ENCODE measurements around the gene SH3GL2.

Gene SH3GL2

DNA sequence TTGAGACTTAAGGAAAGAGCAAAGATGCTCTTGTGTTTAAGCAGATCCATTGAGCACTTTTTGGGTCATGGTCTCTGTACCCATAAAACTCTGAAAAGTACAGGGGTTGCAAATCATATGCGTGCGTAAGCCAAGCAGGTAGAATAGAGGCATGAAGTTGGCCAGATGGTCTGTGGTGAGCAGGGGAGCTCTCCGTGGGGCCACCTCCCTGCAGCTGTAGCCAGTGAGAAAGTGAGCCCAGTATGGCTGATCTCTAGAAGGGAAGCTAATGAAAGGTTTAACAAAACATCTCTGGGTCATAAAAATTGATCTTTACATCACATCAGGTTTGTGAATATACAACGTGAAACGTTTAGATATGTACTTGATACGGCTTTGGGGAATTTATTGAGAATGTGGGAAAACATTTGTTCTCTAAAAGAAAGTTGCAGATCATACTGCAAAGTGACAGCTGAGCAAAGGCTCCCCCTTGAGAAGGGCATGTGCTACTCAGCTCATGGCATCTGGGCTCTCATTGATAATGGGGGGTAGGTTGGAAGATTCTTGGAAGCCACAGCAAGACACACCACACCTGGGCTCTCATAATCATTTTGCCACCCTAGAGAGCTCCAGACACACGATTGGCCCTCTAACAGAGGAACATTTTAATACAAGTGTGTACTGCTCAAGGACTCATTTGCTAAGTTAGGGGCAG is 30.6 kb downstream of the SH3GL2 start:
- no peak for DNase-seq (ENCODE audit: insufficient read length, low spot score)
- no peak for FAIRE-seq

DNA sequence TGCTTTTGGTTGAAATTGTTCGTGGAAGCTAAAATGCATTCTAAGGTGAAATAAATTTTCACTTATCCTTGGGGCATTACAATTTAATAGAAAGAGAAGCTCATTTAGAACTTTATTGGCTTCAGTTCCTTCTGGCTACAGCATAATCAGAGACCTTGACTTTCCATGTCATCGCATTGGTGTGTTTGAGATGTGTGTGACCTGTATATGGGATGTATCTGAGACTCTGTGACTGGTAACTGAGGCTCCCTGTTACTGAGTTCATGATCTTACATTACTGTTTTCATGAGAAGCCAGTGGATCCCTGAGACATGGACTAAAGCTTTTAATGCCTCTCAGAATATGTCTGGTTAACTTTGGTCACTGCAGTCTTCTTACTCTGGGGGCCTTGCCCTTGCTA is 32.5 kb downstream of the SH3GL2 start:
- DNase-seq (ENCODE audit: insufficient read length, low spot score) (no peak), FAIRE-seq (no peak)

DNA sequence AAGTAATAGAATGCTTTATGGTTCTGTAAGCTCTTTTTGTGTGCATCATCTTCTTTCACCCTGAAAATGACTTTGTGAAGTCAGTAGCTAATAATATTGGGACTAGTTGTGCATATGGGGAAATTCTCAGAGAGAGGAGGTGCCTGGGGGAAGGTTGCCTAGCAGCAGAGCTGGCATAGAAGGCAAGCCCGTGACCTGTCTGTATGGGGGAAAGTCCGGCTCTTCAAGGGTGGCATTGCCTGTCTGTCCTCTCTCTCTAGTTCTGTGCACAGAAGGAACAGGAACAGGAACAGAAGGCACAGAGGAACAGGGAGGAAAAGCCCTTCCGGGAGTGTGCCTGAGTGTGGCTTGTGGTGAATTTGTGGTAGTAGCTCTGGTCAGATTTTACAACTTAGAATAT is 33.1 kb downstream of the SH3GL2 start:
- FAIRE-seq: no peak
- DNase-seq (ENCODE audit: insufficient read length, low spot score): no peak

DNA sequence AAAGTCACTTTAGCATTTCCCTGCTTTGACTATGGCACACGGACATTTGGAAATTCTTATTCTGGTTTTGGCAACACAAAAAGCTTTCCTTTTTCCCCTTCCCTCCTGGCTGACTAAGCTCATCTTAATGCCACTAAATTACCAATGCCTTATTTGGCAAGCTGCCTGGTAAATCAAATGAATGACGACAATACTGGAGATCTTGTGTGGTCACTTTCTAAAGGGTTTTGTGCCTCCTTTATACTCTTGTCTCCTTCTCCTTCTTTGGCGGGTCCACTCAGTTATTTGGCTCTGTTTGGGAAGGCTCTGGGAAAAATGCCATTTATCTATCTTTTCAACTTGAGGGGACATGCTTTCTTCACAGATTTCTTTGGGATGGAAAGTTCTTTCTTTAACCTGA is 34.9 kb downstream of the SH3GL2 start:
- FAIRE-seq (no peak), DNase-seq (ENCODE audit: insufficient read length, low spot score) (no peak)

DNA sequence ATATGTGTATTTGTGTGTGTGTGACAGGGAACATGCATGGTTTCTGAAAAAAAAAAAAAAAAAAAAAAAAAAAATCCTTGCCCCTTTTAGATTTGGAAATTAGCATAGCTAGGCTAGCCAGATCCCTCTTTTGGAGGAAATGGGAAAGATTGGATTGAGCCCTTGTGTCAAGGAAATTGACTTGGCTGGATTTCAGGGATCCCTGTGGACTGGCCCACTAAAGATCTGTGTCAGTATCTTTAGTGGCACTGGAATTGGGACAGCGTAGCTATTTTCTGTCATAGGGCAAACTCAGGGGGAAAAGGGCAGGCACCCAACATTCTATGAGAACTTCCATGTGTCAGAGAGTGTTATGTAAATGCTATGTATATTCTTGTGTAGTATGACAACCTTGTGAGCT is 35.4 kb downstream of the SH3GL2 start:
- FAIRE-seq: no peak
- DNase-seq (ENCODE audit: insufficient read length, low spot score): no peak

DNA sequence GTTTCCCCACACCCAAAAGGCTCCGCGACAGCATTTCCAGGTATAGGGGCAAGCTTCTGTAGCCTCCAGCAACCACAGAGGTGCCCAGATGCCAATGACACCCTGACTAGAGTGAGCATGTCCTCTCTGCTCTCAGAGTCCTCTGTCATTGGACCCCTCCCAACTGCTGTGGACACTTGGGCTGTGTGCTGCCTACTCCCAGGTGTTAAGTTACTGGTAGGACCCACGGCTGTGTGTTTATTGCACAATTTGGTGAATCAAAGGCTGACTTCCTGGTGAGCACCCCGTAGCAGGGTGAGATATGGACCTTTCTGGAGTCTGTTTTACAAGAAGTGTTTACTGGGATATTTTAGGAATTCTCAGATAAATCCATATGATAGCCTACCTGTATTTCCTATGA is 36.0 kb downstream of the SH3GL2 start:
- FAIRE-seq (no peak), DNase-seq (ENCODE audit: insufficient read length, low spot score) (no peak)

DNA sequence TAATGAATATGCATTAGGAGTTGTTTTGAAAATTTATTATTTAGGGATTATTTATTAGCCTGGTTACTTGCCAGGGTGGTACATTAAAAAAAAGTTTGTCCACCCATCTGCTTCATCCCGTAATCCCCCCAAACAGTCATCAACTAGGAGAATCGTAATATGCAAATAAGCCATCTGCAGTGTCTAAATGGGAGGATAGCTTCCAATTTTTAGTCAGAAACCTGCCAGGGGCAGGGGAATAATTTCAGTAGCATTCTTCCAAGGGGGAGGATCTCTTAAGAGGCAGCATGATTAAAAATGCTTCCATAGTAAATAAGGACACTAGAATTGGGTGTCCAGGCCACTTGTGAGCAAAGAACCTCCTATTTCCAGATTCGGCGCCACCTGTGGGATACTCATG is 43.3 kb downstream of the SH3GL2 start:
- FAIRE-seq (no peak), DNase-seq (ENCODE audit: insufficient read length, low spot score) (no peak)

DNA sequence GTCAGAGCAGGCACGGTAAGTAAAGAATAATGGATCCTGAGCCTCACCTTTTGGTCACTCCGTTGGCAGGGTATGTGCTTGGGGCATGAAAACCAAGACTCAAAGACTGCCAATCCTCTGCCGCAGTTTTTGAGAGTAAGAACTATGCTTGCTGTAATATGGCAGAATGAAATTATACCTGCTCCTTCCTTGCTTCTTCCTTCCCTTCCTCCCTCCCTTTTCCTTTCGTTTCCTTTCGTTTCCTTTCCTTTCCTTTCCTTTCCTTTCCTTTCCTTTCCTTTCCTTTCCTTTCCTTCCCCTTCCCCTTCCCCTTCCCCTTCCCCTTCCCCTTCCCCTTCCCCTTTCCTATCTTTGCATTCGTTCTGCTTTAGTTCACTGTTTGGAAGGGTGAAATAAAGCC is 43.9 kb downstream of the SH3GL2 start:
- no peak for FAIRE-seq
- no peak for DNase-seq (ENCODE audit: insufficient read length, low spot score)

DNA sequence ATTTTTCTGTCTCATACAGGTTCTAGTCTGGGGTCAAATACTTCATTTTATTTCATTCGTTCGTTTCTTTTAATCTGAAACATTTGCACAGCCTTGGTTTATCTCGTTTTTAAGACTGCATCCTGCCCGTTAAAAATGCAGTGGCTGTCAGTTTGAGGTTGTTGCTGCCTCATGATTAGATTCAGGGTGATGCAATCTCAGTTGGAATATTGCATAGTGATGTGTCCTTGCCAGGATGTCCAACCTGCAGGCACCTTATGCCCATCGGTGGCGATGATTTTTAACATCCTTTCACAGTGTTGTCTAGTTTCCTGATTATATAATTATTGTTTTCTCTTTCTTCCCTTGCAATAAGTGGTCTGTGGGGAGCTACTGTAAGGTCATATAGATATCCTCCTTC is 45.1 kb downstream of the SH3GL2 start:
- FAIRE-seq (no peak), DNase-seq (ENCODE audit: insufficient read length, low spot score) (no peak)

DNA sequence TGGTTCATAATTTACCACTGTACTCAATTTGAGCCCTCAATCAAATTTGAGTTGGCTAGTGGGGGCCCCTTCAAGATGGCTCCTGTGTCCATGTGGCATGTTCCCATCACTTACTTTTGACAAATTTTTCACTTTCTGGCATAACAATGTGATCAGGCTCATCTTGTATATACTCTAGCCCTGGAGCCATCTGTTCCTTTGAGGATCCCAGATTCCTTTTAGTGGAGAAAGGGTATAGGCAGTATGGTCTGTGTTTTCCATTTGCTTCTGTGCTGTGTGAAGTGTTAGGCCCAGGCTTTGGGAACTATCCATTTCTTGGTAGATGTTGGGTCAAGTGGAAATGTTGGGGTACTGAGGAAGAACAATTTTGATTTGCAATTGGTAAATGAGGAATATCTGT is 45.7 kb downstream of the SH3GL2 start:
- no peak for DNase-seq (ENCODE audit: insufficient read length, low spot score)
- FAIRE-seq: no peak

DNA sequence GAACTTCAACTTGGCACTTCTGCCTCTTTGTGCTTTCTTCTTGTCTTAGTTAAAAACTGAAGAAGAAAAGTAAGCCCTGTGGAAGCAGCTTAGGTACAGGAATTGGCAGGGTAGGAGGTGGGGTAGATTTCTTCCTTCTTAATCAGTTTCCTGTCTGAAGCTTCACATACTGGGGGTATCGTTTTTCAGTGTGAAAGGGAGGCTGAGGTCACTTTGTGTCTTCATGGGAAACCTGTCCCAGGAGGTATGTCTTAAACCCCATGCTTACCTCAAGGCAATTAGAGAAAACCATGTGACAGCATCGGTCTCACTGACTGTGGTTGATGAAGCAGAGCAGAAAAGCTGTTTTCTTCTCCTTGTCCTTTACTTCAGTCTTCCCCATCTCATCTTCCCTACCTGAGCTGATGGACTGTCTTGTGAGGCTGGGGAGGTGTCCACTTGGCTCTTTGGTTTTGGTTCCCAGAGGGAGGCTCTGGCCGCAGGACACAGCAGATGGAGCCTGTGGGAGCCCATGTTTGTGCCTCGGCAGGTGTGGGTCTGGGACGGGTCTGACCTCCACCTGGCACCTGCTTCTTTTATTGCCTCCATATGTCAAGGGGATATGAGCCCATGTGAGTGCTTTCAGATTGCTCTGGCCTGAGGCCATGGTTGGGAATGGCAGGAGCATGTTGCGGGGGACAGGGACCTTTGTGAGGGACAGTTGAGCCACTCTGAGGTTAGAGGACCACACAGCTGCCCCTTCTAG is 47.0 kb downstream of the SH3GL2 start:
- DNase-seq (ENCODE audit: insufficient read length, low spot score) (no peak), FAIRE-seq (no peak)

DNA sequence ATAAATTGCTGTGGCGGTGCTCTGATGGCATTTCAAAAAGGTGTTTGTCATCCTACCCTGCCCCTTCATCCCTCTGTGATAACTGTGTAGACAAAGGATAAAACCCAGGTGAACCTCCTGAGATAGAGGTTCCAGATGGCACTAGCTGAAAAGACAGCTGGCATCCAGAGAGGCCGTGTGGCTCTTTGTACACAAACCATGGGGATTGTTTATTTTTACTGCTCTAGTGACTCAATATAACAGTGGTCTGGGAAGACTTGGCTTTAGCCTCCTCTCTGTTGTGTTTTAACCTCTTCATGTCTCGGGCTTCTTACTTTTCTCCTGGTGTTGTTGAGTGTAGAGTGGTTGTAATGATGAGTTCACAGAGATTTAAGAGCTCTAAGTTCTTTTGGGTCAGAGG is 48.8 kb downstream of the SH3GL2 start:
- no peak for DNase-seq (ENCODE audit: insufficient read length, low spot score)
- no peak for FAIRE-seq

DNA sequence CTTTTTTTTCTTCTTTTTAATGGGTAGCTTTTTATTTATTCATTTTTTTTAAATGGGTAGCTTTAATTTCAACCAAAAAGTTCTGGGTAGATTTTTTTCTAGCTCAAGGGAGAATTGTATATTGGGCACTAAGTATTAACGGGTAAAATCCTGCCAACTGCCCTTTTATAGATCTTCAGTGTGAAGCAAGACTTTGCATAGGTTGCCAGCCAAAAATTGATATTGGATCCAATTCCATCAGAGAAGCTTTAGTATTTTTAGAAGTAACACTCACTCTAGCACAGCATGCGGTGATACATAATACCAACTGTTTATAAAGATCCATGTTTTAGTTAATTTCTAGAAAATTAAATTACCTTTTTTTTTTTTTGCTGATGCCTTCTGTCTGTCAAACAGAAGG is 49.8 kb downstream of the SH3GL2 start:
- DNase-seq (ENCODE audit: insufficient read length, low spot score) (no peak), FAIRE-seq (no peak)

DNA sequence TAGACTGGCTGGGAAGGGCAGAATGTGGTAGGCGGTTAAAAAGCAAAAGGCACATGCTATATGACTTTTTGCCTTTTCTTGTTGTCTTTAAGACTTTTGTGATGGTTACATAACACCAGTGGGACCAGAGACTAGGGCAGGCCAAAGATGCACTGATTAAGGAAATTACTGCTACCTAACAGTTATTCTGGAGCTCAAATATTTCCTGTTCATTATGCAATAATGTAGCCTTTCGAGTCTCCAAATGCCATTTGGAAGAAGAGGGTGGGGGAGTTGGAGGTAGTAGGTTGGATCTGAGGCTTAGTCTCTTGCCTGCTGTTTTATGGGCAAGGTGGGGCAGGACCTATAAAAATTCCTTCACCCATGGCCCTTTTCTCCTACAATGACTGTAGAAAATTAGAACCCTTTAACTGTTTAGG is 51.7 kb downstream of the SH3GL2 start:
- DNase-seq (ENCODE audit: insufficient read length, low spot score) (no peak), FAIRE-seq (no peak)

DNA sequence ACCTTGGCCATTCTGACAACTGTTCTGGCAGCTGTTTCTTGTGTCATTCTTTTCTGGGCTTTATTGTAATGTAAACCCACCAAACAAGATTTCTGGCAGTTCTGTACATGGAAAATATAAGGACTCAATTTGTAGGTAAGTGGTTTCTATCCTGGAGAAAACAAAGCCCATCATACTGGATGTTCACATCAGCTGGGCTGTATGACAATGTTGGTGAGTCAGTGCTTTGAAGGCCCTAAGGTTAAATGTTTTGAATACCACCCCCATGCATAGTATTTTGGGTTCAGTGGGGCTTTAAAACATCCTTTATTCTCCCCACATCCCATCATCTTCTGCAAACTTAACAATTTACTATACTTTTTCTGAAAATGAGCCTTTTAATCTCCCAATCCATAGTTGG is 52.5 kb downstream of the SH3GL2 start:
- DNase-seq (ENCODE audit: insufficient read length, low spot score) (no peak), FAIRE-seq (no peak)

DNA sequence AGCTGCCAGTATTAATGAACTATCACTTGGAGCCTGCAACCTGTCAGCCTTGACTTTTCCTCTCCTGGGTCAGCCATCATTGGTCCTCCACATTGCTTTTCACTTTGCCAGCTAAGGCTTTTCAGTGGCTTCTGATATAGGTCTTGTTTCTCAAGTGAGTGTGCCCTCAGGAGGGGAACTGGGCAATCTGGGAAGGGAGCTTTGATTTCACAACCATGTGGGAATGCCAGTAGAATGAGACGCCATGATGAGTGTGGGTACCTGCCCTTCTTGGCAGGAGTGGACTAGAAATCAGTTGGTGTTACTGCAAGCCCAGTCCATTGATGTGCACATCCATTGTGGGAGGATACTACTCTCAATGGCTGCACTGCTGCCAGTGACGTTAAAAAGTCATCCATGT is 54.1 kb downstream of the SH3GL2 start:
- no peak for DNase-seq (ENCODE audit: insufficient read length, low spot score)
- FAIRE-seq: no peak

DNA sequence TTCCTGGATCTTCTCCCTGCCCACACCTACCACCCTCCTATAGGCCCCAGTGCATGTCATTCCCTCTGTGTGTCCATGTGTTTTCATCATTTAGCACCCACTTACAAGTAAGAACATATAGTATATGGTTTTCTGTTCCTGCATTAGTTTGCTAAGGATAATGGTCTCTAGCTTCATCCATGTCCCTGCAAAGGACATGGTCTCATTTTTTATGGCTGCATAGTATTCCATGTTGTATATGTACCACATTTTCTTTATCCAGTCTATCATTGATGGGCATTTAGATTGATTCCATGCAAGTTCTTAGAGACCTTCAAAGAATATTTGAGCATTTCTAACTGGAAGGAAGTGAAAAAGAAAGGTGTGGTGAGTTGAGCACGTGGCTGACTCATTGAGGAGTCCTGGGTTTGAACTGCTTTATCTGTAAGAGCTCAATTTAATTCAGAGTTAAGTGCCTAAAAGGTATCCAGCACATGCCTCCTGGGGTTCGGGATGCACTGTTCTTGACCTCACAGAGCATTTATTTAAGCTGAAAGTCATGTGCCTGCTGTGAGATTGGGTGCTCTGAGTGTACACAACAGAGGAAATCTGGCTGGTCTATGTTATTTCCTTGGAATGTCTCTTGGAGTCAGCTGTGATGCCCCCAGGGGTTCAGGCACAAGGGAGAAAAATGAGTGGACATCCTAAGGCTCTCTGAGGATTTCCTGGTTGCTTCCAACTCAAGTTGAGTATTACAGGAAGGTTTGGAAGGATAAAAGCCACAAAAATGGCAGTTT is 56.4 kb downstream of the SH3GL2 start:
- no peak for FAIRE-seq
- no peak for DNase-seq (ENCODE audit: insufficient read length, low spot score)

DNA sequence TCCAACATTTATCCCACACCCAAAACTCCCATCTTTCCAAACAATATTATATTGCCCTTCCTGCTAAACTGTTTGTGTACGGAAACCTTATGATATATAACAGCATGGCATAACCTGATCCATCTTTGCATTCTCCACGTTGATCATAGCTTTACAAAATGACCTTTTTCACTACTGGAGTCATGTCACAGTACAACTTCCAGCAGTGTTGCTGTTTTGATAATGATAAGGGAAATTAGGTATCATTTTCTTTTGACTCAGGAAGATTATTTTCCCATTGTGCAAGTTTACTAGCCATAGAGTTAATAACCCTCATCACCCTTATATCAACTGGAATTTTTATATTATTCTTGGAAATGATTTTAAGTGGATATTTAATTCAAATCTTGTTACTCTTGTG is 57.5 kb downstream of the SH3GL2 start:
- DNase-seq (ENCODE audit: insufficient read length, low spot score) (no peak), FAIRE-seq (no peak)

DNA sequence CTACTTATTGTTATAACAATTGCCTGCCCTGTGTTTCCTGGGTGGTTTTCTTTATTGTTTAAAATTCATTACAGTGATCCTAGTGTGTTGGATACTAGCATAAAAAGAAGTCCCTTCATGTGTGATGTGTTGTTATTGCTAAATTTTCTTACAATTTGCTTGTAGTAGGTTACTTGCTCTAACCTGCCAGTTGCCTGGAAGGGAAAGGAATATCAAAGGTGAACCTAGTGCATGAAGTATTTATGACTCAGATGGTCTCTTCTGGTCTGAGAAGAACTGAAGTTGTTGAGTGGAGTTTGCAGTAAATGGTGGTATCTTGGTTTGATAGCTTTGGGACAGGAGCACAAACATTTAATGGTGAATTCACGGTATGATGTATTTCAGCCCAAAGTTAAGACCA is 58.0 kb downstream of the SH3GL2 start:
- no peak for DNase-seq (ENCODE audit: insufficient read length, low spot score)
- no peak for FAIRE-seq

DNA sequence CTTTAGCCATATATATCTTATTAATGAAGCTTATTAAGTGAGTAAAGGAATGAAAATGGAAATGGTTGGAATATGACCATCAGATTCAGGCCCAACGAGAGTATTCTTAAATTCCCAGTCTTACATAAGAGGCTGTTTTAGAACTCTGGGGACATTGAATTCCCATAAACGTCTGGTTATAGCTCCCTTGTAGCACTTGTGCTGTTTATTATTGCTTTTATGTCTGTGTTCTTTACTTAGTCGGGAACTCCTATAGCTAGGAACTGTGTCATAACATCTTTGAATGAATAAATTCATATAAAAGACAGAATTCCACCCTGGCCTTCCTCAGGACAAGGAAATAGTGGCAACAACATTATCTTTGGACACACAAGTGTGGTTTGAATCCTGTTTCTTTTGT is 58.4 kb downstream of the SH3GL2 start:
- no peak for FAIRE-seq

DNA sequence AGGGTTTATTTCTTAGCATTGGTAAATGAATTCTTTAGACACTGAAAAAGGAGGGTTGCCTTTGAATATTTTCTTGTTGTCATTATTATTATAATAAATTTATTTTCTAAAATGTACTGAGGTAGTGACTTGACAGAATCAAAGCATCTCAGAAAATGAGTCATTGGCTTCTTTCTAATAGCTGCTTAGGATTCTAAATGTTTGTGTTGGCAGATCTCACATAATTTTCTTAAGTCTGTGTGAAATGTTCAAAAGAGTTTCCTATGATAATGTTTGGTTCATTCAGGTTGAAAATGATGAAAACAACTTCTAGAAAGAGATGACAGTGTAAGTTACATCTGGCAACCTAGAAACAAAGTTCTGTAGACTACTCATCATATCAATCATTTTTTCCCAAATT is 69.7 kb downstream of the SH3GL2 start:
- FAIRE-seq (no peak), DNase-seq (ENCODE audit: insufficient read length, low spot score) (no peak)

More for the DNA sequence above, 58.4 kb downstream of the SH3GL2 start:
- no peak for DNase-seq (ENCODE audit: insufficient read length, low spot score)

DNA sequence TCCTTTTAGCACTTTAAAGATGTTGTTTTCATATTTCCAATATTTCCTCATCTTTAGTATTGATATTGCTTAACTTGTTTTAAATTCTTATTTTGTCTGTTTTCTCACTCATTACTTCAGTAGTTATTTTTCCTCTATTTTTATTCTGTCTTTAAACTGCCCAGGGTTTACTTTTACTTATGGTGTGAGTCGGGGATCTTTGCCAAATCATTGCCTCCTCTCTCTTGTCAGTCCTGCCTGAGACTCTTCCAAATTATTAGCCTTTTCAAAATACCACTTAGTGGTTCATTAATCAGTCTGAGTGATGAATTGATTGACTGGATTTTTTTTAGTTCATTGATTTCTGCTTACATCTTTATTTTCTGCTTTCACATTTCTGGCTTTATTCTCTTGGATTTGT is 72.9 kb downstream of the SH3GL2 start:
- FAIRE-seq: no peak
- no peak for DNase-seq (ENCODE audit: insufficient read length, low spot score)

All from GM19239 (cell line).